Upper lobe of left lung (tissue), 6 donors: ENCODE measurements around the gene RPS24. TPM values are rescaled to one million over a fixed set of nuclear protein-coding genes. Genes with fewer than 3 reads are reported as not detected.

Experiments used
- ATAC-seq, 2 donors: fragments of 200-7000 bp; cut with Tn5 transposase; one replicate each; pipeline ENCODE4 v1.9.1; 2022; ENCODE audit warnings: mild to moderate bottlenecking in 2 of 2, moderate library complexity in 2 of 2; ENCODE audit not compliant: low FRiP score in 2 of 2
- DNase-seq, 2 donors: peaks; one replicate each; pipeline ENCODE4 v3.0.0-alpha.2; 2019 to 2020
- H3K27ac ChIP-seq, 4 donors: fragments of 200-600 bp; sonication (generic); one replicate each; pipeline ENCODE4 v1.5.1; 2016 to 2019
- H3K27me3 ChIP-seq, 4 donors: fragments of 200-600 bp; sonication (generic); one replicate each; pipeline ENCODE4 v1.5.1; 2017 to 2019
- H3K36me3 ChIP-seq, 4 donors: fragments of 200-600 bp; sonication (generic); one replicate each; pipeline ENCODE4 v1.5.1; 2016 to 2019
- H3K4me1 ChIP-seq, 4 donors: fragments of 200-600 bp; sonication (generic); one replicate each; pipeline ENCODE4 v1.5.1; 2018 to 2019
- H3K4me3 ChIP-seq, 4 donors: fragments of 200-600 bp; sonication (generic); one replicate each; pipeline ENCODE4 v1.5.1; 2017 to 2019; ENCODE audit warnings: mild to moderate bottlenecking in 2 of 4, moderate library complexity in 1 of 4
- H3K9me3 ChIP-seq, 4 donors: fragments of 200-600 bp; sonication (generic); one replicate each; pipeline ENCODE4 v1.5.1; 2018 to 2019
- EP300 ChIP-seq, 4 donors: sonication (generic); formaldehyde crosslinking; IDR thresholded peaks; one replicate each; pipeline ENCODE4 v1.5.1; 2017; ENCODE audit warnings: antibody characterized with exemption in 4 of 4, control low read depth in 2 of 4
- POLR2A ChIP-seq, 4 donors: fragments of 450-650 bp; IDR thresholded peaks; one replicate each; pipeline ENCODE4 v1.5.1; 2016 to 2017; ENCODE audit warnings: antibody characterized with exemption in 4 of 4, mild to moderate bottlenecking in 2 of 4
- POLR2AphosphoS5 ChIP-seq, 2 donors: sonication (generic); formaldehyde crosslinking; IDR thresholded peaks; one replicate each; pipeline ENCODE4 v1.5.1; 2017; ENCODE audit warnings: antibody characterized with exemption in 2 of 2
- WGBS, 2 donors: methylation state at CpG; one replicate each; pipeline ENCODE4 v1.1.5; 2017 to 2018; 5-methylcytosine and 5-hydroxymethylcytosine counted together
- total RNA-seq, 6 donors: library from RNA; depleted of rRNA in 4 of 6; stranded (reverse); fragments of >200 nt in 4 of 6; gene quantifications; one replicate each; pipeline versions ENCODE4 v1.1.0 to v1.2.1, GENCODE V29; 2016 to 2021
- TF ChIP-seq, protein P1 (sequence below), 6 experiments: fragments of 450-650 bp in 4 of 6; fragments of 200-600 bp in 2 of 6; sonication (generic) in 2 of 6; IDR thresholded peaks; one replicate each; pipeline ENCODE4 v1.5.1; 2016 to 2019; ENCODE audit warnings: antibody characterized with exemption in 6 of 6
- donor health status: DM: no; HTN: no; CAD: no; lungs with moderate emphysema.
- donor health status: DM: no; HTN: yes; CAD: no; lungs with severe emphysema.

The RPS24 gene
- total RNA-seq, 6 donors from 2014 or later: 960 to 2,499 (median 1,242) TPM

DNA sequence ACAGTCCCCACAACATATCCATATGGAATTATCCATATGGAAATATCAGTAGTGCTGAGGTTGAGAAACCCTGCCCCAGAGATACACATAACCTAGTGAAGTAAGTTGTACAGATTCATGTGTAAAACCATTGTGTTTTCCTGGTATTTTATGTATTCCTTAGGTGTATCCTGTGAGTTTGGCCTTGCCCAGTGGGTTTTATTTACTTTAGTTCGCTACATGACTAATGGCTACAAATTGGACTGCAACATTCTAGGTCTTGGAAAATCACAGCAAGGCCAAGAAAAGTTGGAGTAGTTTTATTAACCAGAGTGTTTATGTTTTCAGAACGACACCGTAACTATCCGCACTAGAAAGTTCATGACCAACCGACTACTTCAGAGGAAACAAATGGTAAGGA, 1.4 kb downstream of the RPS24 start:
- H3K27me3 ChIP-seq: no peaks in the 10 kb centered on the region
- 69 to 76% methylated on average over 5 of the region's 5 CpGs for WGBS, 2 donors
- H3K27ac ChIP-seq: peak overlapping the region in 1 of 4 donors; percentile 84
- H3K9me3 ChIP-seq: no peaks in the 10 kb centered on the region
- H3K4me1 ChIP-seq: peaks cover 37 to 56% (median 49%) of the 10 kb centered on the region in 4 donors
- no peak for ATAC-seq
- peaks cover 17 to 49% (median 35%) of the 10 kb centered on the region in 4 donors for H3K36me3 ChIP-seq
- TF ChIP-seq POLR2AphosphoS5 (IDR thresholded peaks at IDR 0.05) (no peak), POLR2A (IDR thresholded peaks at IDR 0.05) (no peak), EP300 (IDR thresholded peaks at IDR 0.05) (no peak)
- TF ChIP-seq, protein P1, sequence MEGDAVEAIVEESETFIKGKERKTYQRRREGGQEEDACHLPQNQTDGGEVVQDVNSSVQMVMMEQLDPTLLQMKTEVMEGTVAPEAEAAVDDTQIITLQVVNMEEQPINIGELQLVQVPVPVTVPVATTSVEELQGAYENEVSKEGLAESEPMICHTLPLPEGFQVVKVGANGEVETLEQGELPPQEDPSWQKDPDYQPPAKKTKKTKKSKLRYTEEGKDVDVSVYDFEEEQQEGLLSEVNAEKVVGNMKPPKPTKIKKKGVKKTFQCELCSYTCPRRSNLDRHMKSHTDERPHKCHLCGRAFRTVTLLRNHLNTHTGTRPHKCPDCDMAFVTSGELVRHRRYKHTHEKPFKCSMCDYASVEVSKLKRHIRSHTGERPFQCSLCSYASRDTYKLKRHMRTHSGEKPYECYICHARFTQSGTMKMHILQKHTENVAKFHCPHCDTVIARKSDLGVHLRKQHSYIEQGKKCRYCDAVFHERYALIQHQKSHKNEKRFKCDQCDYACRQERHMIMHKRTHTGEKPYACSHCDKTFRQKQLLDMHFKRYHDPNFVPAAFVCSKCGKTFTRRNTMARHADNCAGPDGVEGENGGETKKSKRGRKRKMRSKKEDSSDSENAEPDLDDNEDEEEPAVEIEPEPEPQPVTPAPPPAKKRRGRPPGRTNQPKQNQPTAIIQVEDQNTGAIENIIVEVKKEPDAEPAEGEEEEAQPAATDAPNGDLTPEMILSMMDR (IDR thresholded peaks at IDR 0.05): no peak
- H3K4me3 ChIP-seq: peak overlapping the region in 2 of 4 donors; percentile 71
- DNase-seq: no peak

DNA sequence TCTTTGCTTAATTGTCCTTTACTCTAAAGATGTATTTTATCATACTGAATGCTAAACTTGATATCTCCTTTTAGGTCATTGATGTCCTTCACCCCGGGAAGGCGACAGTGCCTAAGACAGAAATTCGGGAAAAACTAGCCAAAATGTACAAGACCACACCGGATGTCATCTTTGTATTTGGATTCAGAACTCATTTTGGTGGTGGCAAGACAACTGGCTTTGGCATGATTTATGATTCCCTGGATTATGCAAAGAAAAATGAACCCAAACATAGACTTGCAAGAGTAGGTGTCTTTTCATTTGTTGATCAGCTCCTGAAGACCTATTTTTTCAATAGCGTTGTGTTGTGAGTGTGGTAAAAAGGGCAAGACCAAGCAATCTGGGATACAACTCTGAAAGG, 1.8 kb downstream of the RPS24 start:
- no peak for ATAC-seq
- no peak for TF ChIP-seq EP300 (IDR thresholded peaks at IDR 0.05)
- no peak for TF ChIP-seq POLR2A (IDR thresholded peaks at IDR 0.05)
- TF ChIP-seq, protein P1 (IDR thresholded peaks at IDR 0.05): no peak
- TF ChIP-seq POLR2AphosphoS5 (IDR thresholded peaks at IDR 0.05): no peak
- Histone ChIP-seq H3K36me3 (peaks cover 17 to 53% (median 36%) of the 10 kb centered on the region in 4 donors), H3K4me3 (no peak overlapping the region), H3K9me3 (no peaks in the 10 kb centered on the region), H3K27me3 (no peaks in the 10 kb centered on the region), H3K4me1 (peaks cover 36 to 54% (median 48%) of the 10 kb centered on the region in 4 donors), H3K27ac (no peak overlapping the region)
- no peak for DNase-seq
- 87 to 90% methylated on average over 5 of the region's 5 CpGs for WGBS, 2 donors

DNA sequence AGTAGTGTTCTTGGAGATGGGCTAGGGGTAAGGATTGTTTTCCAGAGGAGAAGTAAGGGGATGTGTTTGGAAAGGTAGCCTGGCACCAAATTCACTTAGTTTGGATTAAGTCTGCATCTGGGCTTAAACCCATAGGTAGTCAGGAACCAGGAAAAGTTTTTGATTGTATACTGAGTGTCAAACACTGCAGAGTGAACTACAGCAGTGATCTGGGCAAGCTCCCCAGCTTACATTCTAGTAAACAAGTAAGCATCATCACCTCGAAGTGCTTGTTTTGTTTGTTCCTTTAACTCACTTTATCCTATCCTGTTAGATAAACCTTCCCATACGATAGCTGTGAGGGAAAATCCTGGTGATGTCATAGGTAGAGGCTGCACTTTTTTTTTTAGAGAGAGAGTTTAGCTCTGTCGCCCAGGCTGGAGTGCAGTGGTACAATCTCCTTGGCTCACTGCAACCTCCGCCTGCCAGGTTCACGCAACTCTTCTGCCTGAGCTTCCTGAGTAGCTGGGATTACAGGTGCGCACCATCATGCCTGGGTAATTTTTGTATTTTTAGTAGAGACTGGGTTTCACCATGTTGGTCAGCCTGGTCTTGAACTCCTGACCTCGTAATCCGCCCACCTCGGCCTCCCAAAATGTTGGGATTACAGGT, 2.4 kb downstream of the RPS24 start:
- H3K27ac ChIP-seq: no peak overlapping the region

DNA sequence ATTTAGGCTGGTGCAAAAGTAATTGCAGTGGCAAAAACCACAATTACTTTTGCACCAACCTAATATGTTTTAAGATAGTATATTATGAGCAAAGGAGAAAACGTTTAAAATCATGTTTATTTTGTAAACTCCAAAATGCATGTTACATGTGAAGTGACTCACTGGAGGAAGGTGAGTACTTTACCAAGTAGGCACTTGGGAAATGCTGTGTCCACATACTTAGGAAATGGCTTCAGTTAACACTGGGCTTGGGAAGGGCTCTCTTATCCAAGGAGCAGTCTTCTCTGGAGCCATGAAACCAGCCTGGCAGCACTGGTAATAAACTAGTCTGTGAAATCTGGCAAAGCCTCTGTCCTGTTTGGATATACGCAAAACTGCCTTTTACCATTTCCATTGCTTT, 4.4 kb downstream of the RPS24 start:
- TF ChIP-seq POLR2A (IDR thresholded peaks at IDR 0.05) (no peak), EP300 (IDR thresholded peaks at IDR 0.05) (peak in 1 of 4 donors; percentile 35), POLR2AphosphoS5 (IDR thresholded peaks at IDR 0.05) (peak in 1 of 2 donors; percentile 28)
- 58 to 68% methylated on average over 2 of the region's 2 CpGs for WGBS, 2 donors
- H3K9me3 ChIP-seq: no peaks in the 10 kb centered on the region
- peak in 1 of 2 donors; percentile 63 for DNase-seq
- peak in 1 of 2 donors; percentile 47 for ATAC-seq
- no peaks in the 10 kb centered on the region for H3K27me3 ChIP-seq
- H3K4me1 ChIP-seq: peaks cover 33 to 55% (median 47%) of the 10 kb centered on the region in 4 donors
- no peak overlapping the region for H3K27ac ChIP-seq
- H3K4me3 ChIP-seq: peak overlapping the region in 1 of 4 donors; percentile 2
- H3K36me3 ChIP-seq: peaks cover 27 to 80% (median 58%) of the 10 kb centered on the region in 4 donors

More for the DNA sequence above, 2.4 kb downstream of the RPS24 start:
- no peak overlapping the region for H3K4me3 ChIP-seq
- H3K36me3 ChIP-seq: peaks cover 23 to 59% (median 42%) of the 10 kb centered on the region in 4 donors
- WGBS, 2 donors: 82 to 83% methylated on average over 9 of the region's 9 CpGs
- peaks cover 36 to 54% (median 48%) of the 10 kb centered on the region in 4 donors for H3K4me1 ChIP-seq
- DNase-seq: no peak
- H3K27me3 ChIP-seq: no peaks in the 10 kb centered on the region
- no peaks in the 10 kb centered on the region for H3K9me3 ChIP-seq
- TF ChIP-seq, protein P1 (IDR thresholded peaks at IDR 0.05): no peak
- no peak for TF ChIP-seq EP300 (IDR thresholded peaks at IDR 0.05)
- no peak for TF ChIP-seq POLR2AphosphoS5 (IDR thresholded peaks at IDR 0.05)
- no peak for TF ChIP-seq POLR2A (IDR thresholded peaks at IDR 0.05)
- no peak for ATAC-seq

DNA sequence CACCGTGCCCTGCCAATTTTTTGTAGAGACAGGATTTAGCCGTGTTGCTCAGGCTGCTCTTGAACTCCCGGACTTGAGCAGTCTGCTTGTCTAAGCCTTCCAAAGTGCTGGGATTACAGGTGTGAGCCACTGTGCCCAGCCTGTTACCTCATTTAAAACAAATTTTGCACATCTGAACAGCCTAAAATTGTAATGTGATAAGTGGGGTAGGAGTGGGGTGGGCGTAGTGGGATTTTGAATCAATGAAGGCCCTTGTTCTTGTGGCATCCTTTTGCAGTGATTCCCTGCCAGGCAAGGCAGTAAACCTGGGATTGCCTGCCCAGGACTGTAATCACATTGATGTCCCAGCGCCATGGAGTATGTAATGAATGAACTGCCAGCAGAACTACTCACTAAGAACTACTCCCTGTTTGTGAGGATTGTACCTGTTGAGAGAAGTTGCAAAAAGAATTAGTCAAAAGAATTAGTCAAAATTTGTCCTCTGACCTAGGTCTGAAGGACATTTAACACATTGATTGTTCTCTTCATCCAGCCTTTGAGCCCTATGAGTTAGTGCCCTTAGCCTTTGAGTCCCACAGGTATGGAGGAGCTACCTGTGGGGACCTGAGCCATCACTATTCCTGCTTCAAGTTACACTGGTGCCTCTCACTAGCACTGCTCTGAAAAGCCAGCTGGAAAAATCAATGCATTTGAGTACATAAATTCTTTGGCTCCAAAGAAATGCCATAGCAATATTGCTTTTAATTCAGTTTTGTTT, 5.3 kb downstream of the RPS24 start:
- no peak for ATAC-seq
- Histone ChIP-seq H3K27ac (peak overlapping the region in 3 of 4 donors; percentile 4 to 42 (median 10)), H3K27me3 (no peaks in the 10 kb centered on the region), H3K36me3 (peaks cover 27 to 82% (median 58%) of the 10 kb centered on the region in 4 donors), H3K9me3 (no peaks in the 10 kb centered on the region), H3K4me1 (peaks cover 31 to 51% (median 46%) of the 10 kb centered on the region in 4 donors), H3K4me3 (peak overlapping the region in 1 of 4 donors; percentile 2)
- TF ChIP-seq, protein P1 (IDR thresholded peaks at IDR 0.05): no peak
- no peak for TF ChIP-seq EP300 (IDR thresholded peaks at IDR 0.05)
- no peak for TF ChIP-seq POLR2A (IDR thresholded peaks at IDR 0.05)
- TF ChIP-seq POLR2AphosphoS5 (IDR thresholded peaks at IDR 0.05): no peak
- 81 to 86% methylated on average over 4 to 5 of the region's 5 CpGs for WGBS, 2 donors
- DNase-seq: no peak
